Raji (cell line): ENCODE results near the gene SYTL2.
A peak's percentile ranks its signal among the peaks of the same experiment; 100 is the strongest.

ENCODE experiments used
- POLR2A ChIP-seq: IDR thresholded peaks from 2 replicates; pipeline ENCODE4 v1.6.1; 2011; ENCODE audit warnings: low read depth, low read length, control low read depth; ENCODE audit not compliant: insufficient read depth

SYTL2 gene

DNA sequence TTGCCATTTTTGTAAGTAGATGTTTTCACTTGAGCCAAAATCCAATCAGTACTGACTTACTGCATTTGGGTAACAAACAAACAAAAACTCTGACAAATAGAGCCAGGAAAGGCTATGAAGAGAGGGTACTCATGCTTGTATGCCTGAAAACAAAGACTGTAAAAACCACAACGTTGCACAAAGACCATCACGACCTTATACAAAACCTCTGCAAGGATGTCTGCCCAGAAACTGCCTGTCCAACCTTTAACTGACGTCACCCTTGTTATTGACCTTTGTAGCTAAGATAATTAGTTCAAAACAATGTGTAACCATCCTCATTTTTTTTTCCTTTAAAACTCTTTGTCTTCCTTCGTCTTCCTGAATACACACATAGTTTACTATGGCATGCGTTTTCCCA is 145.2 kb downstream of the SYTL2 start:
- no peak for TF ChIP-seq POLR2A

DNA sequence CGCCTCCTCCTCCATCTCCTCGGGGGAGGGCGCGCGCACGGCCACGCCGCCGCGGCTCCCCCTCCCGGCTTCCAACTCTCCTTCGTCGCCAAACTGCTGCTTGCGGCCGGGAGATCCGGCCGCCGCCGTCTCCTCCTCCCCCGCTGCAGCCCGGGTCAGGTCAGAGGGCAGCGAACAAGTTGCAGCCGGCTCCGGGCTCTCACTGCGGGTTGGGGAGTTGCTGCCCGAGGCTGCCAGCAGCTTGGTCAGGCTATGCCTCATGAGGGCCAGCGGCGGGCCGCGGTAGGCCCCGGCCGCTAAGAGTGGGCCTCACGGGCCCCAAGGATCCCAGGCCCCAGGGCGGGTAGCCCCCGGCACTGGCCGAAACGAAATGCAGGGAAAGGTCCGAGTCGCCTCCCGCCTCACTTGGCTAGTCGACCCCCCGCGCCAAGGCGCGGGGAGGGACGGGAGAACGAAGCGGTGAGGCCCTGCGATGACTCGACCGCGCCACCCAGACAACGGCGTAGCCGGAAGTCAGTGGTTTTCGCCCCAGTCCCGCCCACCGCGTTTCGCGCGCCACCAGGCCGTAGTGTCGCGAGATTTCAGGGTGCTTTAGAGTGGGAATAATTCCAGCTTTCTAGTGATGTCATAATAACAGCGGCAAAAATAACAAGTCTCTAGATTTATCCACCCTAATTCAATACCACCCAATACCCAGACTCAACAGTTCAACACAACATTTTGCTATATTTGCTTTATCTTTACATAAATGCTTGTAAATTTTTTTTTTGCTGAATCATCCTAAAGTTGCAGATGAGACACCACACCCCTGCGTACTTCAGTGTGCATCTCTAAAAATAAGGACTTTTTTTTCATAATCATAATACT is 146.1 kb downstream of the SYTL2 start, which contains the start of gene CREBZF:
Gene CREBZF (minus strand): TSS at position 515 of the 867 bp plus-strand sequence. CDS start 254 bp downstream, at position 261.
- peak; percentile 97 for TF ChIP-seq POLR2A

DNA sequence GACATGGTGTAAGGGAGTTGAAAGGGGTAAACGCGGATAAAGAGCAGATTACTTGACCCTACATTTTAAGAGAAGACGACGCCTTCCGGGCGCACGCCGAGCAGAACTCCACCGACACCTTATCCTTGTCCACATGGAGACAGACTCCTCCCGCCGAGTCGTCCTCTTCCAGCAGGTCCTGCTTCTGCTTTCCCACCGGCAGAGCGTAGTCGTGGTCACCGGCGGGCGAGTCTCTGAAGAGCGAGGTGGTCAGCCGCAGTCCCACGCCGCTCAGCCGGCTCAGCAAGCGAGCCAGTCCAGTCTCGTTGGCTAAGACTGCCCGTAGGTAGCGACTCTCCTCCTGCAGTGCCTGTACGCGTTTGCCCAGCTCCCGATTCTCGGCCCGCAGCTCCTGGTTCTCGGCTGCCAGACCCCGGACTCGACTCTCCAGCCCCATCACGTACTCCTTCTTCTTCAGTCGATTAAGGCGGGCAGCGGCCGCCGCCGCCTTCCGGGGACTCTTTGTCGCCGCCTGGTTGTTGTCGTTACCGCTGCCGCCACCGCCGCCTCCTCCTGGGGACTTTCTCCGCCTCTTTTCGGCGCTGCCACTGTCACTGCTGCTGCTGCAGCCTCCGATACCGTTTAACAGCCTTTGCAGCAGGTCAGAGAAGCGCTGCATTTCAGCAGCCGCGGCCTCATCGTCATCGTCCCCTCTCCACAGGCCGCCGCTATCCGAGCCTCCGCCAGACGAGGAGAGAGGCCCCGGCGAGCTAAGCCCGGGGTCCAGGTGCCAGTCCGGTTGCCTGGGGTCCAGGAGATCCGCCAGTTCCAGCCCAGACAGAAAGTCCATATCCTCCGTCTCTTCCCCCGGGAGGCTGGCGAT is 147.0 kb downstream of the SYTL2 start:
- TF ChIP-seq POLR2A, result no peak

DNA sequence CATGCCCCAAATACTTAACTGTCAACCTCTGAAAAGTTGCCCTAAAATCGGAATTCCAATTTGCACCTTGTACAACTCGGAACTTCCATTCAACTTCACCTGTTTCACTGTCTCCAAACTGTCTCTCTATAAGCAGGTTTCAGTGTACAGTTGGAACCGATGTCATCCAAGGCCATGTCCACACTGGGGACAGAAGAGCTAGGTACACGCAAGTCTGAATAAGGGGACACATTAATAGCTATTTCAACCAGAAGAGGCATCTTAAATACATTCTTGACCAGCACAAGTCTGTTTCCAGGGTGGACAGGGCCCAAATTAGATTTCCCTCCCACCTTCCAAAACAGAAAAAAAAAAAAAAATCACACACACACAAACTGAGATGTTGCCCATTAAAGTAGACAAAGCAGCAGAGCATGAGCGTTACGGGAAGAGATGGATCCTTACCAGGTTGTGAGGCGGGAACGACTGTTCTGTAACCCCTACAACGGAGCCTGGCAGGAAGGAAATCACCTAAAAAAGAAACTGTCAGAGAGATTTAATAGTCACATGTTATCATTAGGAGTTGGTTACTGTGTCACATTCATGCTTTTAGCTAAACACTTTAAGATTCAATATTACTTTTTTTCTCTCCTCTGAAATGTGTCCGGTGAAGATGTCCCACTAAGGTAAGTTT is 147.7 kb downstream of the SYTL2 start:
- no peak for TF ChIP-seq POLR2A

DNA sequence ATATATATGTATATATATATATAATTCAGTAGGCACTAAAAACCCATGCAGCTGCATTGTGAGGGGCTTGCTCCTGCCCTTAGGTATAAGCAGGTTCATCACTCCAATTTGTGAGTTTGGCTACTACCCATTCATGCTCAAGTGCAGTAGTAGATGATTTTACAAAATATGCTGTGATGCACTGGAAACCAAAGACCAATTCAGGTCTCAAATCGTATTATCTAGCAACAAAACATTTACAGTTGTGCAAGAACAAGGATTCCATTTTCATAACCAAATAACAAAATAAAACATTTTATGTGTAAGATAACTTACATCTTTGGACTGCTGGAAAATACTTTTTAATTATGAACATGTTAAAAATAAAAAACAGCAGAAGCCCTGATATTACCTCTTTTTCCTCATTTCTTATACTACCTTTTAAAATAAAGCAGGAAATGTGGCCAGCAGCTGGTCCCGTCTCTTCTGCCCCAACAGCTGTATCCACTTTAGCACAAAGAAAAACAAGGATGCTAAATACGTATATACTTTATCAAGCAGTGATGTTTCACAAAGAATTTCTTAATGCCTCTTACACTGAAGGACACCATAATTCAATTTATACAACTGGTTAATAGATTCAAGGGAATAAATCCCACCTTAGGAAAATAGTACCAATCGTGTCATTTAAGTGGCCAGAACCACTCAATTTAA is 148.8 kb downstream of the SYTL2 start:
- no peak for TF ChIP-seq POLR2A

DNA sequence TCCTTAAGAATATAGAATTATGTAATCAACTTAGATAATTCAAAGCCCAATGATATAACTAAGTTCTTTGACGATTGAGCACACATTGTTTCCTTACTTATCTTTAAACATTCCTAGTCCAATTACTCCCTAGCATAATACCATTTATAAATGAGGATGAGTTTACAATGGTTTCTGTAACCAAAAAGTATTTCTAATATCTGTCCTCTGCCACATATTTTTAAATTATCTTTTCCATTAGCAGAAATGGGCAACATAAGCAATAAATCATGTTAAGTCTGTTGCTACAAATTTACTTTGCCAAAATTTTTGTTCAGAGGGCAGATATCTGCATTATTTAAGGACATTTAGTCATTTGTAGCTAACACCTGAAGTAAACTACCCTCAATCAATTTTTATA is 152.8 kb downstream of the SYTL2 start:
- no peak for TF ChIP-seq POLR2A

DNA sequence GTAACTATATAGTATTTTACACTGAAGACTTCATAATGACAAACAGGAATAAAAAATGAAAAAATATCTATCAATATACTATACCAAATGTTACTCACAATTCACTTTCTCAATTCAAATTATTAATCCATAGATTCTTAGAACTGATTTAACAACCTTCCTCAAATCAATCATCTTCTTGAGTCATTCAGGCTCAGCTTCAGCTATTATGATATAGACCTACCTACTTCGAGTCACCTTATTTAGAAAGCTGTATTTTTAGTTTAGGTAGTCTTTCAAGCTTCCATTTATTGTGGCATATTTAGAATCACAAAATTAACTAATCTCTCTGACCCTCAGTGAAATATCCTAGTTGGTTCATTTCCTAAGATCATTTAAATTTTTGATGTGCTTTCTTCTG is 154.2 kb downstream of the SYTL2 start:
- TF ChIP-seq POLR2A, result no peak

DNA sequence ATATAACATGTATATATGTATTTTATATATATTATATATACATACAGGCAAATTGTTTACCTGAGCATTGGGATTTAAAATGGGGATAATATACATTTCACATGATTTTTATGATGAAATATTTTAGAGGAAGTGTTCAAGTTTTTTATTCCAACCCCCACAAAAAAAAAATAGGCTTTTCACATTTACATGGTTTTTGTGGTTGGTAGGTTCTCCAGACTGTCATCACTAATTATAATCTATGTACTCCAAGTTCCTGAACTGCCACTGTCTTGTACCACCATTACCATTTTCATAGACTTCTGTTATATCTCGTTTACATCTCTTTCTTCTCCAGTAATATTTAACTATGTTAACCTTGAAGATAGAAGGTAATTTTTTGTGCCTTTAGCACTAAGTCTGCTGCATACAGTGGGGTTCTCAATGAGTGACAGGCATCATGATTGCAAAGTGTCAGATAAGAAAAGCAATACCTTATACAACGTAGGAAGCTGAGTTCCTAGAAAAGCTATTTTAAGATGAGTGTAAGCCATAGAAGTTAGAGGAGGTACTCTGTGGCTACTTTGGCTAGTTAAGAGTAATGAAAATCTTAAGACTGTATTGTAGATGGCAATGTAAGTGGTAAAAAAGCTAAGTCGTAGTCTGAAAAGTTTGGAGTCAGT is 158.0 kb downstream of the SYTL2 start:
- TF ChIP-seq POLR2A, result no peak

DNA sequence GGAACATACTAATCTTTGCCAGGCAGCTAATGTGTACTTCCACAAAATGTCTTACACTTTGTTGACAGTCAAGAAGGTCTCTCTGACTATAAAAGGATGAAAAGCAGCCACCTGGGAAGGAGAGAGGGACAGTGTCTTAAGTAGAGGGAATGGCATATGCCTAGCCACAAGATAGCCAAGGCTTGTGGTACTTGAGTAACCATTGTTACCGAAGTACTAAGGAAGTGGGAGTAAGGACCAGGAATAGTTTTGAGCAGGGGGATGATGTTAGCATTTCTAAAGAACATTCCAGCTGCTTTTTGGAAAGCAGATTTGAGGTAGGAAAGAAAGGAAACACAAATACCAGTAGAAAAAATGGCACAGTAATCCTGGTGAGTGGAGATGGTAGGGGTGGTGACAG is 159.8 kb downstream of the SYTL2 start:
- no peak for TF ChIP-seq POLR2A

DNA sequence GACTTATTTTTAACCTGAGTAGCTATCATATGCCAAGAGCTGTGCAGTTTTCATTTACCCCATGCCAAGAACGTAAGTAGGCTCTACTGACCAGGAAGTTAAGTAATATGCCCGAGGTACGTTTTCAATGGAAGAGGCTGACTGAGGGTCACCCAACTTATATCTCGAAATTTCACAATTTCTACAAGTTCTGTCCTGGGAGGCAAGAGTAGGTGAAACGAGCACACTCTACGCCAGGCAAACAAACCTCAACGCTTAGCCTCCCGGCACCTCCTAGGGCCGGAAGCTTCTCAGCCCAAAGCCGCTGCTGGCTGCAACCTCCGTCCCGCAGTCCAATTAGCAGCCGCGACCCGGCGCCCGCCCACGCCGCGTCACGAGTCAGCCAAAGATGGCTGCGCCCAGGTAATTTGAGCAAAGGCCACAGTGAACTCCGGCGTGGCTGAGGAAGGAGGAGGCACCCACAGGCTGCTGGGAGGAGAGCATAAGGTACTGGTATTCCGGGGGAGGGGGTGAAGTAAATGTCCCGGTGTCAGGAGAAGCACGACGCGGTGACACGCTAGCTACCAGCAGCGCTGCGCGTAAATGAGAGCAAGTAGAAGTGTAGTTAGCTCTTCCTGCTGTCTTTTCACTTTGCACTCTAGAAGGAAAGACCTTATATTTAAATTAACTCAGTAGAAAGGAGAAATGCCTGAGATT is 163.2 kb downstream of the SYTL2 start, which contains the start of gene TMEM126A:
Gene TMEM126A (plus strand): TSS at position 364 of the 696 bp plus-strand sequence. CDS start 2,289 bp downstream, outside the sequence.
- TF ChIP-seq POLR2A, result peak; percentile 98

DNA sequence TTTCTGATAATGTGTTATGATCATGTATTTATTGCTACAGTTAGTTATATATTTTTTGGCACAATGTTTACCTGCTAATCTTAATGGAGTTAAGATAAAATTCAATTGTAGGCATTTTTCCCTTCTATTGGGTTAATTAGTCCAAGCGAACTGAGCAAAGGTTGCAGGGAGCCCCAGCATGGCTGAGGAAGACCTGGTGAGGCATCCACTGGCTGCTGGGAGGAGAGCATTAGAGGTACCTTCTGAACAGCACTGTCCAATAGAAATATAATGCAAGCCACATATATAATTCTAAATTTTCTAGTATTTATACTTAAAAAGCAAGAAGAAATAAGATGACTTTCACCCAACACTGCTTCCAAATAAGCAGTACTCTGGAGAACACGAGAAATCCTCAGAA is 163.9 kb downstream of the SYTL2 start:
- no peak for TF ChIP-seq POLR2A
